8988T (cell line): ENCODE measurements around the gene RGL2.
A peak's percentile ranks its signal among the peaks of the same experiment; 100 is the strongest.
"Not testable (repeated sequence)": the region's sequence is repeated elsewhere in the genome, so short reads cannot be mapped to it uniquely, and the experiment has no call there.

Experiments used
- DNase-seq: peaks from one replicate; pipeline ENCODE4 v3.0.0; 2011

Gene RGL2

GRCh38 chr6:33273129-33273923 is 25.4 kb downstream of the RGL2 start:
- no peak for DNase-seq

- no peak for DNase-seq
These were observed 26.2 kb downstream of the RGL2 start for GRCh38 chr6:33272275-33273128.

- DNase-seq: no peak
These were observed 27.1 kb downstream of the RGL2 start, which contains the start of the genes RPS18 and VPS52 for GRCh38 chr6:33271468-33272274. RPS18 (plus strand) TSS chr6:33272075; CDS start chr6:33272120, 45 bp downstream. VPS52 (minus strand) TSS chr6:33271876; CDS start chr6:33271675, 201 bp downstream.

- DNase-seq: no peak
These were observed 27.6 kb downstream of the RGL2 start for GRCh38 chr6:33271117-33271467.

- no peak for DNase-seq
These were observed 34.7 kb downstream of the RGL2 start for GRCh38 chr6:33264015-33264414.

- not testable (repeated sequence) for DNase-seq
These were observed 36.3 kb downstream of the RGL2 start for GRCh38 chr6:33262490-33262889.

GRCh38 chr6:33259032-33259431 is 39.7 kb downstream of the RGL2 start:
- no peak for DNase-seq

- DNase-seq: no peak
These were observed 44.2 kb downstream of the RGL2 start for GRCh38 chr6:33254591-33254990.

- DNase-seq: no peak
These were observed 46.0 kb downstream of the RGL2 start for GRCh38 chr6:33252759-33253158.

GRCh38 chr6:33251395-33252012 is 47.2 kb downstream of the RGL2 start:
- no peak for DNase-seq

GRCh38 chr6:33250731-33251130 is 48.0 kb downstream of the RGL2 start:
- DNase-seq: no peak

GRCh38 chr6:33249732-33250630 is 48.8 kb downstream of the RGL2 start:
- DNase-seq: no peak

- DNase-seq: peak; percentile 46
These were observed 49.6 kb downstream of the RGL2 start for GRCh38 chr6:33248932-33249731.

GRCh38 chr6:33248643-33248931 is 50.2 kb downstream of the RGL2 start:
- no peak for DNase-seq

GRCh38 chr6:33247977-33248642 is 50.6 kb downstream of the RGL2 start:
- peak; percentile 42 for DNase-seq

- no peak for DNase-seq
These were observed 55.3 kb downstream of the RGL2 start for GRCh38 chr6:33243476-33243875.

- DNase-seq: no peak
These were observed 56.8 kb downstream of the RGL2 start for GRCh38 chr6:33241968-33242367.
